Measurements from ENCODE around the gene CLEC4E. TPM values are rescaled to one million over a fixed set of nuclear protein-coding genes. Genes with fewer than 3 reads are reported as not detected.

Gene CLEC4E
- total RNA-seq, 2 donors from 2014 or later: 0.73 to 3.0 TPM

DNA sequence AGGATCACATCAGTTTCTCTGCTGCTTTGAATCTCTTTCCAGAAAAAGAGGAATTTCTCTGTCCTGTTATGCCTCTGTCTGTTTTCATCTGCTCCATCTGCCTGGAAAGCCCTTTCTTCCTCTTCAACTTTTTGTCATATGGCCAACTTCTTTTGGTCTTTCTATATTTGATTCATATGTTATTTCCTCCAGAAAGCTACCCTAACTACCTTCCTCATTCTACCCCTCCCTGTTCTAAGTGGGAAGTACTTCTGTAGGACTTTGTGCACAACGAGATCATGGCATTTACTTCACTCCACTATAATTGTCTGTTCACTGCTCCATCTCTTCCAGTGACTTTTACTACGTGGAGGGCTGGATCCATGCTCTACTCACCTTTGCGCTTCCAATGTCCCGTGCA is 21.5 kb downstream of the CLEC4E start:
- TF ChIP-seq POLR2AphosphoS5 (IDR thresholded peaks at IDR 0.05) (no peak), POLR2A (IDR thresholded peaks at IDR 0.05) (no peak)
- TF ChIP-seq, protein P1, sequence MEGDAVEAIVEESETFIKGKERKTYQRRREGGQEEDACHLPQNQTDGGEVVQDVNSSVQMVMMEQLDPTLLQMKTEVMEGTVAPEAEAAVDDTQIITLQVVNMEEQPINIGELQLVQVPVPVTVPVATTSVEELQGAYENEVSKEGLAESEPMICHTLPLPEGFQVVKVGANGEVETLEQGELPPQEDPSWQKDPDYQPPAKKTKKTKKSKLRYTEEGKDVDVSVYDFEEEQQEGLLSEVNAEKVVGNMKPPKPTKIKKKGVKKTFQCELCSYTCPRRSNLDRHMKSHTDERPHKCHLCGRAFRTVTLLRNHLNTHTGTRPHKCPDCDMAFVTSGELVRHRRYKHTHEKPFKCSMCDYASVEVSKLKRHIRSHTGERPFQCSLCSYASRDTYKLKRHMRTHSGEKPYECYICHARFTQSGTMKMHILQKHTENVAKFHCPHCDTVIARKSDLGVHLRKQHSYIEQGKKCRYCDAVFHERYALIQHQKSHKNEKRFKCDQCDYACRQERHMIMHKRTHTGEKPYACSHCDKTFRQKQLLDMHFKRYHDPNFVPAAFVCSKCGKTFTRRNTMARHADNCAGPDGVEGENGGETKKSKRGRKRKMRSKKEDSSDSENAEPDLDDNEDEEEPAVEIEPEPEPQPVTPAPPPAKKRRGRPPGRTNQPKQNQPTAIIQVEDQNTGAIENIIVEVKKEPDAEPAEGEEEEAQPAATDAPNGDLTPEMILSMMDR (IDR thresholded peaks at IDR 0.05): no peak
- Histone ChIP-seq H3K36me3 (no peaks in the 10 kb centered on the region), H3K9me3 (no peaks in the 10 kb centered on the region), H3K27me3 (replicated peaks; ENCODE audit: insufficient read depth) (no peaks in the 10 kb centered on the region), H3K27ac (no peak overlapping the region), H3K4me3 (no peak overlapping the region), H3K4me1 (replicated peaks) (no peaks in the 10 kb centered on the region)
- intact Hi-C loops (cut with DNase I): no loop called here
- 70% methylated on average over 4 of the region's 4 CpGs for WGBS
- no peak for DNase-seq (ENCODE audit: low spot score)

DNA sequence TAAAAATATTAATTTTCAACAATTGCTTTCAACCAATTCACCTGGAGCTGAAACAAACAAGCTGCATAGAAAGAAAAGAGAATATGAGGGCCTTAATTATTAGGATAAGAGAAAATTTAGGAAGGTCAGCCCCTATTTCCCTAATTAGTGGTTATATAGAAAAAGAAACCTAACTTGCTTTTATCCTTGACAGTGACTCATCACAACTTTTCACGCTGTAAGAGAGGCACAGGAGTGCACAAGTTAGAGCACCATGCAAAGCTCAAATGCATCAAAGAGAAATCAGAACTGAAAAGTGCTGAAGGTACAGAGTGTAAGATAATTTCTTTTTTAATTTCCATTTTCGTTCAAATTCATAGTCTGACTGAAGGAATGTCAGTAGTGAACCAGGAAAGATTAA is 22.7 kb downstream of the CLEC4E start:
- H3K4me3 ChIP-seq: no peak overlapping the region
- no peaks in the 10 kb centered on the region for H3K4me1 ChIP-seq (replicated peaks)
- no peak for DNase-seq (ENCODE audit: low spot score)
- no peak overlapping the region for H3K27ac ChIP-seq
- no peaks in the 10 kb centered on the region for H3K36me3 ChIP-seq
- intact Hi-C loops (cut with DNase I): no loop called here
- no peaks in the 10 kb centered on the region for H3K27me3 ChIP-seq (replicated peaks; ENCODE audit: insufficient read depth)
- TF ChIP-seq POLR2AphosphoS5 (IDR thresholded peaks at IDR 0.05) (no peak), POLR2A (IDR thresholded peaks at IDR 0.05) (no peak)
- TF ChIP-seq, protein P1 (IDR thresholded peaks at IDR 0.05): no peak
- no peaks in the 10 kb centered on the region for H3K9me3 ChIP-seq
- 75% methylated on average over 2 of the region's 2 CpGs for WGBS

DNA sequence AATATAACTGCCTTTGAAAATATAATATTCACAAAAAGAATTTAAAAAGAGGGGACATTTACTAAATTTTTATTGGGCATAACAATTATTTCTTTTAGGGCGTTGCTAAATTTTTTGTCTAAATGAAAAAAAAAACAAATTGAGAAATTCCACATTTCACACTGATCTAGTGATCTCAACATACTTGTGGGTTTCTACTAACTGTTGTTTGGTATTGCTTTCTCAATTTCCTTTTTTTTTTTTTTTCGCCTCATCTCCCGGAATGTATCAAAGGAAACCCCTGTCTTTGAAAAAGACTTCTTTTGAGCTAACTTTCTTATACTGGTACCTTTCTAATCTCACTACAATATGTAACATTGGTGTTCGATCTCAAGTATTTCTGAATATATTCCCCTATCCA is 27.4 kb downstream of the CLEC4E start, which contains the start of gene CLEC4D:
TSS of gene CLEC4D (plus strand) at position 248 of the 400 bp plus-strand sequence. CDS start 230 bp downstream, outside the sequence.
- no peaks in the 10 kb centered on the region for H3K36me3 ChIP-seq
- no peak within 1 kb of the TSS for H3K27ac ChIP-seq
- TF ChIP-seq POLR2A (IDR thresholded peaks at IDR 0.05): no peak
- TF ChIP-seq POLR2AphosphoS5 (IDR thresholded peaks at IDR 0.05): no peak
- TF ChIP-seq, protein P1 (IDR thresholded peaks at IDR 0.05): no peak
- H3K4me3 ChIP-seq: no peak within 1 kb of the TSS
- H3K9me3 ChIP-seq: no peaks in the 10 kb centered on the region
- H3K27me3 ChIP-seq (replicated peaks; ENCODE audit: insufficient read depth): no peaks in the 10 kb centered on the region
- intact Hi-C loops (cut with DNase I): no loop called here
- DNase-seq (ENCODE audit: low spot score): no peak
- no peaks in the 10 kb centered on the region for H3K4me1 ChIP-seq (replicated peaks)
- WGBS: 82% methylated on average over 4 of the region's 4 CpGs

DNA sequence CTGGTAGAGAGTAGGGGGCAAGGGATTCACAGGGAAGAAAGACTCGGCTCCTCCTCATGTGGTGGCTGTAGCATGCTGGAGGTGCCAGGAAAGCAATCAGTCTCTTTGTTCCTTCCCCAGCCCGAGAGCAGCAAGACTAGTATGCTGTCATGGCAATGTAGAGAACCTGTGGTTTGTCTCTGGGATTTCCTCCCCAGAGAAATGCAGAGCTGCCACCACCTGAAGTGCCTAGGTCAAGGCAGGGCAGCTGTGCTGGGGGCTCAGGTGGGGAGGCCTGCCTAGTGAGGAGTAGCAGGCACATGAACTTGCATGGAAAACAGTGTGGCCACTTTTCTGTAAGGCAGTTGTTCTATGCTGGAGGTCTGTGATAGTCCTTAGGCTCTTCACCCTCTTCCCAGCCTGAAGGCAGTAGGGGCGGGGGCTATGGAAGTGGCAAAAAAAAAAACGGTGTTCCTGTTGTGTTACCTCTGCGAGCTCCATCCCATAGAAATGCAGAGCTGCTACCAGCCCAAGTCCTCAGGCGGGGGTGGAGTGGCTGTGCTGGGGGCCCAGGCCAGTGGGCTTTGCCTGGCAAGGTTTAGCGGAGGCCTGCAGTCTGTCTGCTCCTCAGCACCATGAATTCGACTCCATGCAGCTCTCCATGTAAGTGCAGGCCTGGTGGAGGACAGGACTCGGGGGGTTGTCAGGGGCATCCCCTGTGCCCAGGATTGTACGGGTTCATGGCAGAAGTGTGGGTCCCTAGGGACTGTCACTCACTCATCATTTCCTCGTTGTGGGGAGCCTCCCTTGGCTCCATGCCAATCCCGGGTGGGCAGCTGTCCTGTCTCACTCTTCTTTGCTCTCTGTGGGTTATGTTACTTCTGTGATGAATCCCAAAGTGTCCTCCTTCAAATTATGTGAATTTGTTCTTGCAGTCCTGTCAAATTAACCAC is 31.5 kb downstream of the CLEC4E start:
- Histone ChIP-seq H3K36me3 (no peaks in the 10 kb centered on the region), H3K27me3 (replicated peaks; ENCODE audit: insufficient read depth) (no peaks in the 10 kb centered on the region), H3K9me3 (no peaks in the 10 kb centered on the region), H3K4me3 (no peak overlapping the region), H3K4me1 (replicated peaks) (no peaks in the 10 kb centered on the region), H3K27ac (no peak overlapping the region)
- intact Hi-C loops (cut with DNase I): no loop called here
- DNase-seq (ENCODE audit: low spot score): no peak
- no peak for TF ChIP-seq POLR2A (IDR thresholded peaks at IDR 0.05)
- TF ChIP-seq POLR2AphosphoS5 (IDR thresholded peaks at IDR 0.05): no peak
- TF ChIP-seq, protein P1 (IDR thresholded peaks at IDR 0.05): no peak
- WGBS: 59% methylated on average over 12 of the region's 12 CpGs

DNA sequence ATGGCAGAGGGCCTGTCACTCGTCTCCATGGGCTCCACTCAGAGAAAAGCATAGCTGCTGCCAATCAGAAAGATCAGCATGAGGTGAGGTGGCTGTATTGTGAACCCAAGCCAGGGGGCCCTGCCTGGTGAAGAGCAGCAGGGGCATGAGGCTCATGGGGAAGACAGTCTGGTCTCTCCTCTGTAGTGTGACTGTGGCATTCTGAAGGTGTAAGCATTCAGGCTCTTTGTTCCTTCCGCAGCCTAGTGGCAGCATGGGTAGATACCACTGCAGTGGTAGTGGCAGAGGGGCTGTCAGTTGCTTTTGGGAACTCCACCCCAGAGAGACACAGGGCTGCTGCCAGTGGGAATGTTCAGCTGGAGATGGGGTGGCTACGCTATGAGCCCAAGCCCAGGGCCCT is 32.5 kb downstream of the CLEC4E start:
- no peak for DNase-seq (ENCODE audit: low spot score)
- Histone ChIP-seq H3K36me3 (no peaks in the 10 kb centered on the region), H3K27me3 (replicated peaks; ENCODE audit: insufficient read depth) (no peaks in the 10 kb centered on the region), H3K4me3 (no peak overlapping the region), H3K27ac (no peak overlapping the region), H3K4me1 (replicated peaks) (no peaks in the 10 kb centered on the region), H3K9me3 (no peaks in the 10 kb centered on the region)
- WGBS: 62% methylated on average over 3 of the region's 3 CpGs
- TF ChIP-seq, protein P1 (IDR thresholded peaks at IDR 0.05): no peak
- TF ChIP-seq POLR2AphosphoS5 (IDR thresholded peaks at IDR 0.05) (no peak), POLR2A (IDR thresholded peaks at IDR 0.05) (no peak)
- intact Hi-C loops (cut with DNase I): no loop called here
